Endodermal cell (in vitro differentiated cells): ENCODE data around the gene PRR18. TPM values are rescaled to one million over a fixed set of nuclear protein-coding genes. Genes with fewer than 3 reads are reported as not detected.

Experiments used
- DNase-seq: peaks from one replicate; pipeline ENCODE4 v3.0.0-alpha.2; 2017
- H3K27ac ChIP-seq: 2 replicates; pipeline ENCODE4 v1.5.1; 2013; ENCODE audit warnings: mild to moderate bottlenecking, low read depth, low read length, moderate library complexity
- H3K27me3 ChIP-seq: 2 replicates; pipeline ENCODE4 v1.6.1; 2013; ENCODE audit warnings: mild to moderate bottlenecking, low read length, moderate library complexity; ENCODE audit not compliant: insufficient read depth, control insufficient read depth, poor library complexity, severe bottlenecking
- H3K36me3 ChIP-seq: 2 replicates; pipeline ENCODE4 v1.7.0; 2013; ENCODE audit warnings: mild to moderate bottlenecking, low read length, moderate library complexity; ENCODE audit not compliant: control insufficient read depth, insufficient read depth
- H3K4me1 ChIP-seq: one replicate; pipeline ENCODE4 v1.7.0; 2013; ENCODE audit warnings: low read length; ENCODE audit not compliant: control insufficient read depth, insufficient read depth
- H3K4me3 ChIP-seq: 2 replicates; pipeline ENCODE4 v1.5.1; 2013; ENCODE audit warnings: mild to moderate bottlenecking, low read length, moderate library complexity
- H3K9ac ChIP-seq: 2 replicates; pipeline ENCODE4 v1.6.1; 2013; ENCODE audit warnings: mild to moderate bottlenecking, low read length, moderate library complexity; ENCODE audit not compliant: poor library complexity, severe bottlenecking; ENCODE audit errors: extremely low read depth
- H3K9me3 ChIP-seq: 2 replicates; pipeline ENCODE4 v1.6.1; 2013; ENCODE audit warnings: mild to moderate bottlenecking, low read length, moderate library complexity; ENCODE audit not compliant: control insufficient read depth
- H3K27ac Mint-ChIP-seq: 2 replicates; pipeline ENCODE4 v1.8.0; 2020; ENCODE audit warnings: mixed read lengths
- H3K27me3 Mint-ChIP-seq: 2 replicates; pipeline ENCODE4 v1.8.0; 2021; ENCODE audit warnings: mild to moderate bottlenecking, mixed read lengths; ENCODE audit not compliant: insufficient read depth
- H3K36me3 Mint-ChIP-seq: 2 replicates; pipeline ENCODE4 v1.8.0; 2020; ENCODE audit warnings: low read depth, mixed read lengths
- H3K4me1 Mint-ChIP-seq: 2 replicates; pipeline ENCODE4 v1.8.0; 2020; ENCODE audit warnings: mixed read lengths
- H3K4me3 Mint-ChIP-seq: 2 replicates; pipeline ENCODE4 v1.8.0; 2020; ENCODE audit warnings: mild to moderate bottlenecking, moderate library complexity, mixed read lengths
- H3K9me3 Mint-ChIP-seq: 2 replicates; pipeline ENCODE4 v1.8.0; 2020; ENCODE audit warnings: mild to moderate bottlenecking, mixed read lengths
- WGBS, 2 experiments: methylation state at CpG; one replicate each; pipeline versions ENCODE4 v1.1.5 to v1.1.7; 2013; ENCODE audit warnings: missing lambda C conversion rate in 2 of 2, mixed read lengths in 1 of 2; ENCODE audit not compliant: insufficient coverage in 1 of 2, insufficient read length in 1 of 2; 5-methylcytosine and 5-hydroxymethylcytosine counted together
- total RNA-seq, 2 donors: library from RNA; stranded (reverse); fragmentation: NEBNext Ultra II Directional in 1 of 2; extraction: Animal tissue kit (Norgen Biotek cat#: 25700) in 1 of 2; gene quantifications; 2 replicates in 1 of 2; 3 replicates in 1 of 2; pipeline ENCODE4 v1.2.1, GENCODE V29; 2021
- TF ChIP-seq, protein P1 (sequence below): fragments of 200-600 bp; sonication (generic); conservative IDR thresholded peaks from 2 replicates; pipeline ENCODE4 v1.5.0; 2021; ENCODE audit warnings: antibody characterized with exemption, mild to moderate bottlenecking

PRR18 gene
- total RNA-seq, 2 donors from 2014 or later: 0.09 to 0.42 TPM

DNA sequence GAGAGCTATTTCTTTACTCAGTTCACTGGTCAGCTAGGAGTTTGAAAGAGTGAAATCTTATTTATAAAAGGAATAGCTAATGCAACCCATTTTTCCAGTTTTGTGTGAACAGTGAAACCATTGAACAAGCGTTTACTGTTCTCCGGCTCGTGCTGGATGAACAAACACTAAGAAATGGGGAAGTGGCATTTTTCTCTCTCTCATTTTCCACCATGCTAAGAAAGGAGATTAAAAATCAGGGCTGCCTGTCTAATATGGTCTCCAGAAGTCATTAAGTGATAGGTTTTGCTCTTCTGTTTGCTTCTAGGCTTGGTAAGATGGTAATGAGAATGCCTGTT lies 34.9 kb upstream of the PRR18 start:
- TF ChIP-seq, protein P1, sequence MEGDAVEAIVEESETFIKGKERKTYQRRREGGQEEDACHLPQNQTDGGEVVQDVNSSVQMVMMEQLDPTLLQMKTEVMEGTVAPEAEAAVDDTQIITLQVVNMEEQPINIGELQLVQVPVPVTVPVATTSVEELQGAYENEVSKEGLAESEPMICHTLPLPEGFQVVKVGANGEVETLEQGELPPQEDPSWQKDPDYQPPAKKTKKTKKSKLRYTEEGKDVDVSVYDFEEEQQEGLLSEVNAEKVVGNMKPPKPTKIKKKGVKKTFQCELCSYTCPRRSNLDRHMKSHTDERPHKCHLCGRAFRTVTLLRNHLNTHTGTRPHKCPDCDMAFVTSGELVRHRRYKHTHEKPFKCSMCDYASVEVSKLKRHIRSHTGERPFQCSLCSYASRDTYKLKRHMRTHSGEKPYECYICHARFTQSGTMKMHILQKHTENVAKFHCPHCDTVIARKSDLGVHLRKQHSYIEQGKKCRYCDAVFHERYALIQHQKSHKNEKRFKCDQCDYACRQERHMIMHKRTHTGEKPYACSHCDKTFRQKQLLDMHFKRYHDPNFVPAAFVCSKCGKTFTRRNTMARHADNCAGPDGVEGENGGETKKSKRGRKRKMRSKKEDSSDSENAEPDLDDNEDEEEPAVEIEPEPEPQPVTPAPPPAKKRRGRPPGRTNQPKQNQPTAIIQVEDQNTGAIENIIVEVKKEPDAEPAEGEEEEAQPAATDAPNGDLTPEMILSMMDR: no peak
- peak overlapping the region; percentile 96 for H3K4me3 ChIP-seq
- H3K27me3 ChIP-seq: no peaks in the 10 kb centered on the region
- H3K36me3 ChIP-seq: peaks cover 10% of the 10 kb centered on the region
- no peaks in the 10 kb centered on the region for H3K4me1 ChIP-seq
- peak overlapping the region; percentile 62 for H3K27ac ChIP-seq
- H3K4me3 Mint-ChIP-seq: peak overlapping the region; percentile 78
- H3K9me3 ChIP-seq: no peaks in the 10 kb centered on the region
- H3K4me1 Mint-ChIP-seq: peaks cover 11% of the 10 kb centered on the region
- no peak for DNase-seq
- no peak overlapping the region for H3K27ac Mint-ChIP-seq
- 72 to 80% methylated on average over 3 of the region's 3 CpGs for WGBS, 2 experiments
- H3K36me3 Mint-ChIP-seq: no peaks in the 10 kb centered on the region
- H3K9me3 Mint-ChIP-seq: no peaks in the 10 kb centered on the region
- peaks cover 2% of the 10 kb centered on the region for H3K27me3 Mint-ChIP-seq
- peak overlapping the region; percentile 93 for H3K9ac ChIP-seq

GRCh38 chr6:166342349-166343149 lies 34.4 kb upstream of the PRR18 start, which contains the start of gene SFT2D1:
TSS of gene SFT2D1 (minus strand) at chr6:166342545. CDS start at chr6:166342481, 64 bp downstream.
- Histone ChIP-seq H3K4me1 (no peaks in the 10 kb centered on the region), H3K36me3 (peaks cover 16% of the 10 kb centered on the region), H3K4me3 (peak within 1 kb of the TSS; percentile 96), H3K9me3 (no peaks in the 10 kb centered on the region), H3K27me3 (no peaks in the 10 kb centered on the region), H3K9ac (peak within 1 kb of the TSS; percentile 93), H3K27ac (peak within 1 kb of the TSS; percentile 69)
- no peaks in the 10 kb centered on the region for H3K9me3 Mint-ChIP-seq
- H3K36me3 Mint-ChIP-seq: peaks cover 5% of the 10 kb centered on the region
- 0 to 1% methylated on average over 41 to 73 of the region's 73 CpGs for WGBS, 2 experiments
- H3K27me3 Mint-ChIP-seq: peaks cover 2% of the 10 kb centered on the region
- TF ChIP-seq, protein P1: no peak
- peak; percentile 94 for DNase-seq
- peak within 1 kb of the TSS; percentile 78 for H3K4me3 Mint-ChIP-seq
- H3K27ac Mint-ChIP-seq: peak within 1 kb of the TSS; percentile 90
- H3K4me1 Mint-ChIP-seq: peaks cover 11% of the 10 kb centered on the region

DNA sequence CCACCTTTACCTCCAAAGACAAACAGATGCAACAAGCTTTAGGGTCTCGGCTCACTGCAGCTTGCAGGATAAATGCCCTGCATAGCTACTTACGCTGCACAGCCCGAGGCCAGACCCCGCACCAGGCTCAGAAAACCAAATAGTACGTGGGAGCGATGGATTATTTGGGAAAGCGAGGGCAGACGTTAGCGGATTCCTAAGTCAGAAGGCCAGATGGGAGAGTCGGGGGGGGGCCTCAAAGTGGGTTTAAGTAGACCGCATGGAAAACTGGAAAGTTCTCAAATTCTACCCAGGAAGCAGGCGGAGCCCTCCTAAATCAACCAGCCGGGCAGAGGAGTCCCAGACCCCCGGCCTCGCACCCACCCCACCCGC lies 33.8 kb upstream of the PRR18 start:
- Mint-ChIP-seq H3K36me3 (peaks cover 9% of the 10 kb centered on the region), H3K4me1 (peaks cover 11% of the 10 kb centered on the region), H3K27ac (peak overlapping the region; percentile 90), H3K27me3 (peaks cover under 1% of the 10 kb centered on the region), H3K4me3 (peak overlapping the region; percentile 78), H3K9me3 (no peaks in the 10 kb centered on the region)
- peak overlapping the region; percentile 69 for H3K27ac ChIP-seq
- no peaks in the 10 kb centered on the region for H3K4me1 ChIP-seq
- H3K4me3 ChIP-seq: peak overlapping the region; percentile 96
- DNase-seq: no peak
- no peaks in the 10 kb centered on the region for H3K27me3 ChIP-seq
- TF ChIP-seq, protein P1: no peak
- peaks cover 22% of the 10 kb centered on the region for H3K36me3 ChIP-seq
- WGBS, 2 experiments: 0 to 1% methylated on average over 11 to 16 of the region's 16 CpGs
- H3K9ac ChIP-seq: peak overlapping the region; percentile 93
- no peaks in the 10 kb centered on the region for H3K9me3 ChIP-seq
